Activated CD8-positive, alpha-beta memory T cell treated with anti-CD3 and anti-CD28 coated beads, Interleukin-2, amount 10 ng/mL, durations not matched to agents 7 days and 5 days (primary cell): ENCODE data around the gene PPP1R13B. TPM values are rescaled to one million over a fixed set of nuclear protein-coding genes. Genes with fewer than 3 reads are reported as not detected.

ENCODE experiments used
- ATAC-seq: fragments of 150-1000 bp; cut with Tn5 transposase; one replicate; pipeline ENCODE4 v1.10.0; 2021; ENCODE audit warnings: moderate library complexity
- CTCF ChIA-PET: fragments of 350-600 bp; sonication (Branson Sonifier 250); formaldehyde crosslinking; loops from one replicate; lab custom pipeline; 2021; ENCODE audit warnings: antibody characterized with exemption; lab: Charles Lee
- DNase-seq: peaks from one replicate; pipeline ENCODE4 v3.0.0-alpha.2; 2020
- H3K27ac Mint-ChIP-seq: one replicate; pipeline ENCODE4 v1.8.0; 2021; ENCODE audit warnings: mild to moderate bottlenecking, mixed read lengths
- H3K27me3 Mint-ChIP-seq: one replicate; pipeline ENCODE4 v1.8.0; 2021; ENCODE audit warnings: mixed read lengths
- H3K36me3 Mint-ChIP-seq: one replicate; pipeline ENCODE4 v1.8.0; 2021; ENCODE audit warnings: mild to moderate bottlenecking, mixed read lengths
- H3K4me1 Mint-ChIP-seq: one replicate; pipeline ENCODE4 v1.8.0; 2021; ENCODE audit warnings: mixed read lengths
- H3K4me3 Mint-ChIP-seq: one replicate; pipeline ENCODE4 v1.8.0; 2021; ENCODE audit warnings: mild to moderate bottlenecking, moderate library complexity, mixed read lengths
- H3K9me3 Mint-ChIP-seq: one replicate; pipeline ENCODE4 v1.8.0; 2022; ENCODE audit warnings: low read depth, mixed read lengths
- total RNA-seq, 2 experiments: library from RNA; stranded (reverse); gene quantifications; one replicate each; pipeline ENCODE4 v1.2.3, GENCODE V29; 2021

The PPP1R13B gene
- total RNA-seq, 2 experiments from 2014 or later = 8.6 to 11.7 TPM

- no peak overlapping the region for H3K27ac Mint-ChIP-seq
- H3K27me3 Mint-ChIP-seq = no peaks in the 10 kb centered on the region
- H3K4me1 Mint-ChIP-seq = no peaks in the 10 kb centered on the region
- peaks cover 29% of the 10 kb centered on the region for H3K36me3 Mint-ChIP-seq
- H3K9me3 Mint-ChIP-seq = no peaks in the 10 kb centered on the region
- CTCF ChIA-PET = no interaction called here
- ATAC-seq (no peak), DNase-seq (no peak)
- no peak overlapping the region for H3K4me3 Mint-ChIP-seq
Measured at GRCh38 chr14:103685276-103686211, 161.8 kb downstream of the PPP1R13B start.

GRCh38 chr14:103684871-103685270 is 162.5 kb downstream of the PPP1R13B start:
- no peaks in the 10 kb centered on the region for H3K4me1 Mint-ChIP-seq
- ATAC-seq (no peak), DNase-seq (no peak)
- H3K9me3 Mint-ChIP-seq = no peaks in the 10 kb centered on the region
- no peaks in the 10 kb centered on the region for H3K27me3 Mint-ChIP-seq
- H3K4me3 Mint-ChIP-seq = no peak overlapping the region
- CTCF ChIA-PET = no interaction called here
- H3K36me3 Mint-ChIP-seq = peaks cover 30% of the 10 kb centered on the region
- H3K27ac Mint-ChIP-seq = no peak overlapping the region

GRCh38 chr14:103684471-103684870 is 162.9 kb downstream of the PPP1R13B start:
- Mint-ChIP-seq H3K36me3 (peaks cover 34% of the 10 kb centered on the region), H3K27me3 (no peaks in the 10 kb centered on the region), H3K4me1 (peaks cover 3% of the 10 kb centered on the region), H3K4me3 (no peak overlapping the region), H3K27ac (no peak overlapping the region), H3K9me3 (no peaks in the 10 kb centered on the region)
- CTCF ChIA-PET = no interaction called here
- no peak for ATAC-seq
- no peak for DNase-seq

Other genes with a start within 250 kb of the PPP1R13B start
- 100 to 1,000 TPM; 171 to 206 TPM for gene KLC1, start 218.4 kb downstream of the PPP1R13B start, total RNA-seq
- 10 to 100 TPM; 64.3 to 68.8 TPM for gene XRCC3, start 132.1 kb downstream of the PPP1R13B start, total RNA-seq
- gene ZFYVE21, start 131.8 kb downstream of the PPP1R13B start, total RNA-seq = 10 to 100 TPM; 17.4 to 18.6 TPM
- gene TDRD9, start 80.9 kb upstream of the PPP1R13B start, total RNA-seq = 1 to 10 TPM; 1.1 to 1.2 TPM
- gene RD3L, start 95.0 kb upstream of the PPP1R13B start, total RNA-seq = not detected
- gene ASPG, start 238.1 kb upstream of the PPP1R13B start, total RNA-seq = not detected